GDM1 (cell line): Measurements from ENCODE around the gene RNF38.
"Not testable (repeated sequence)": the region's sequence is repeated elsewhere in the genome, so short reads cannot be mapped to it uniquely, and the experiment has no call there.

ENCODE experiments used
- DNase-seq: peaks from one replicate; lab custom pipeline; 2025; lab: John Stamatoyannopoulos, UW

RNF38 gene

DNA sequence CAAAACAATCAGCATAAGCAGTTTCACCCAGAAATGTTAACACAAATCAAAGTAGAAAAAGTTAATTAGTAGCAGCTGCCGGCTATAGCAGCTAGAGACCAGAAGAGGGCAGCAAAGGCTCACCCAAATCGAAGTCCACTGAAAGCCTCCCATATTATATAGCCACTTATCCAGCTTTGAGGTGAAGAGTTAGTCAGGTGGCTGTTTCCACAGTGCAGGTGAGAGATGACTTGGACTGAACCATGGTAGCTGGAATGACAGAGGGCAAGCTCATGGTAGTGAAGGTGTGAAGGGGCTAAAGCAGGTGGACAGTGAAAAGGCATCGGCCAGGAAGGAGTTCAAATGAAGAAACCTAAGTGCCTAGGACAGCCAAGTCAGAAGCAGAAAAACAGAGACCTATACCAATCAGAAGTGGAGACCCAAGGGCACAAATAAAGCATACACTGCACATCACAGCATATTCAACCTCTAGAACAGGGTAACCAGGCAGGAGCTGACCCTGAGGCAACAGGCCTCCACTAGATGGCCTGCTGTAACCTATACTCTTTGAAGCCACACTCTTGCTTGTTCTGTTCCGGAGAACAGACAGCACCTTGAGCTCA is 7.2 kb upstream of the RNF38 start:
- peak; percentile 25 for DNase-seq

DNA sequence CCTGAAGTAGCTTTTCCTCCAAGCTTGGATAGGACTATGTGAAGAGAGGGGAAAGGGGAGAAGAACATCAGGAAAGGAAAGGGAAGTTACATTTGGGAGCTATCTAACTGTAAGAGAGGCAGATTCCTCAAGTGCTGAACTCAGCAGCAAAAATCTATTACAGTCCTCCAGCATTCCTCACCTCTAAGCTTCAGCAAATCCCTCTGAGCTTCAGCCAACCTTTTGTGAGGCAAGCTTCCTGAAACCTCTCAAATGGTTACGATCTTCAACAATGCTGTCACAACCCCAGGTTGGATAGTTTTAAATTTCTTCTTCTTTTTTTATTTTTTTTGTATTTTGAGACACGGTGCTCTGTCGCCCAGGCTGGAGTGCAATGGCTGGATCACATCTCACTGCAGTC is 2.5 kb upstream of the RNF38 start:
- no peak for DNase-seq

DNA sequence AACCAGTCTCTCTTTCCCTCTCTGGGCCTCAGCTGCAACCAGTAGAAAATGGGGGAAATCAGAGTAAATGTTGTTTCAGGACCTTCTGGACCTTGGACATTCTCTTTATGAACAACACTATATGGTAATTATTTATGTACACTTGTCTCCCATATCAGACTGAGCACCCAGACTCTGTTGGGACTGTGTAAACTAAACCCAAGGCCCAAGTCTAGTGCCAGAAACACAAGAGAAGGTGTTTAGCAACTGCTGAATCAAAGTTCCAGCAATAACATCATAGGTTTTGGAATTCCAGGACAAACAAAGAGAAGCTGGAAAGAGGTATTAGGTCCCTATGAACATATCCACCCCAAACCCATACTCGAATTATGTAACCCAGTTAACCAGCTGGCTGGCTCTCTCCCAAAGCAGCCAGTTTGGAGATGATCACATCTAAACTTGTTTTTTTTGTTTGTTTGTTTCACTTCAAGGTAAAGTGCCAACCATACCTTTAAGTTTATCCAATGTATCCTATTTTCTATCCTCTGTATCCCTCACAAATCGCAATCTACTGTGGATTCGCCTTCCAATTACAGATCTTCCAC is 1.9 kb upstream of the RNF38 start:
- DNase-seq, result no peak

DNA sequence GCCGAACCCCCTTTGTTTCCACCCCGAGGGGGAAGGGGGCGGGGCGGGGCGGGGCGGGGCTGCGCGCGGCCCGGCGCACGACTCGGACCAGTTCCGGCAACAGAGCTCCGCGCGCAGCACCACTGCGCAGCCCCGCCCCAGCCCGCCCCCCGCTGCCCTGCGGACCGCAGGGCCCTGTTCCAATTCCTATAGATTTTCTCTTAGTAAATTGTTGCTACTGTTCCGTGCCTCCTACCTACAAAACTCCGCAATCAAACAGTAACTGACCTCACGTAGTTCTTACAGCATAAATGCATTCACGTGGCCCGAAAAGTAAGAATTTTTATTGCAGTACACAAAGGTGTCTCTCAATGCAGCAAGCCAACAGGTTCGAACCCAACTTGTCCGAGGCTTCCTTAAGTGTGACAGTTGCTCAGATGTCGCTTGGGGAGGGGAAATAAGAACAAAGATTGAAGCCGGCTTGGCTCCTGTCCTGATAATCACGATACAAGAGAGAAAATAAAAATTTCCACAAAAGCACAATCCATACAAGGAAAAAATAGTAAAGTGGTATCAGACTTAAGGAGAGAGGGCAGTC is 1.2 kb upstream of the RNF38 start:
- DNase-seq, result no peak

DNA sequence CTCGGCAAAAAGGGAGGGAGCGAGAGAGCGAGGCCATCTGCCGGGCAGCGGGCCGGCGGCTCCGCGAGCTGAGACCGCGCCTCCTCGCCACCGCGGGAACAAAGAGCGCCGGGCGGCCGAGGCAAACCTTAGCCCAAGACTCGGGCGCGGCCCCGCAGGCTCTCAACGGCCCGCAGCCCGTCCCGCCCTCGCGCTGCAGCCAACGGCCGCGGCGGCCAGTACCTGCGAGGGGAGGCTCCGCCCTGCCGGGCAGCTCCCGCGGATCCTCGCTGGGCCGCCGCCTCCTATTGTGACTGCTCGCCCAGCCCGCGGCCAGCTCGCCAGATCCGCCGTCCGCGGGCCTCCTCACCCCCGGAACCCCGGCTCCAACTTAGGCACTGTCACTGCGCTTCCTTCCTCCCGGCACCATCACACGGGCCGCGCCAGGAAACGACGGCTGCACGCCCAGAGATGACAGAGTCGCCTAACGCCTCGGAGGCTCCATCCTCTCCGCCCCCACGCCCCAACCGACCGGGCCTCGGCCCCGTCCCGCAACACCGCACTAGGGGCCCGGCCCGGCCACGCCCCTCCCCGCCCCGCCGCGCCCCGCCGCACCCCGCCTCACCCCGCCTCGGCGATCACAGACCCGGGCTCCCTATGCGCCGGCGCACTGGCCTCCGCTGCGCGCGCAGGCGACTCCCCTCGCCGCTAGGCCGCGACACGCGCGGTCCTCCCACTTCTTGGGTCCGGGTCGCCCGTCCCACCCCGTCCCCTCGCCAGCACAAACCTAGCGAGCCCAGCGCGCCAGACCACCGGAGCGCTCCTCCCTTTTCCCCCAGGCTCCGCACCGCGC is 479 bp upstream of the RNF38 start:
- DNase-seq, result peak; percentile 82

DNA sequence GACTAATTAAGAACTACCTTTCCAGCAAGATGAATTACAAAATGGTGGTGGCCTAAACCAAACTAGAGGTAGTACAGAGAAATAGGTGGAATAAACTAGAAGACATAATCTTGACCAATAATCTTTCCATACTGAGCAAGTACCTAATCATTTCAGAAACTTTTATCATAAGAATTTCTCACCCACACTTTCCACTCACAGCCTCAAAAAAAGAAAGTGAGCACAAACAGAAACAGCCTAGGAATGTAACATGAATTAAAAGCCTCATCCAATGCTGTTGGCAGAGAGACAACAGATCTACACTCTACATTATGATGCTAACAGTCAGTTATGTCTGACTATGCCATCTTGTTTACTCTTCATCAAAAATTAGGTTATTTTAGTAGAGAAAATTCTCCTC is 1.3 kb downstream of the RNF38 start:
- no peak for DNase-seq

DNA sequence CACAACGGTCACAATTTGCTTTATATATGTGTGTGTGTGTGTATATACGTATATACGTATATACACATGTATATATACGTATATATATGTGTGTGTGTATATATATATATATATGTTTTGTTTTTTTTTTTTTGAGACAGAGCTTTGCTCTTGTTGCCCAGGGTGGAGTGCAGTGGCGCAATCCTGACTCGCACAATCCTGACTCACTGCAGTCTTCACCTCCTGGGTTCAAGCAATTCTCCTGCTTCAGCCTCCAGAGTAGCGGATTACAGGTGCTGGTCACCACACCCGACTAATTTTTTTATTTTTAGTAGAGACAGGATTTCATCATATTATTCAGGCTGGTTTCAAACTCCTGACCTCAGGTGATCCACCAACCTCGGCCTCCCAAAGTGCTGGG is 3.1 kb downstream of the RNF38 start:
- no peak for DNase-seq

DNA sequence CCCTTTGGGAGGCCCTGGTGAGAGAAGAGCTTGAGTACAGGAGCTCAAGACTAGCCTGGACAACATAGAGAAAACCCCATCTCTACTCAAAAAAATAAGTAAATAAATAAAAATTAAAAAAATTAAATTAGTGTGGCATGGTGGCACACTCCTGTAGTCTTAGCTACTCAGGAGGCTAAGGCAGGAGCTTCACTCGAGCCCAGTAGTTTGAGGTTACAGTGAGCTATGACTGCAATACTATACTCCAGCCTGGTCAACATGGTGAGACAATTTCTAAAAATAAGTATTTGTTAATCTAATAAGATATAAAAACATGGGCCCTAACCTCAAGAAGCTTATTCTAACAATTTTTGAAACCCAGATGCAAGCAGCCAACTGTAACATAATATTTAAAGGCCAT is 7.6 kb downstream of the RNF38 start:
- no peak for DNase-seq

DNA sequence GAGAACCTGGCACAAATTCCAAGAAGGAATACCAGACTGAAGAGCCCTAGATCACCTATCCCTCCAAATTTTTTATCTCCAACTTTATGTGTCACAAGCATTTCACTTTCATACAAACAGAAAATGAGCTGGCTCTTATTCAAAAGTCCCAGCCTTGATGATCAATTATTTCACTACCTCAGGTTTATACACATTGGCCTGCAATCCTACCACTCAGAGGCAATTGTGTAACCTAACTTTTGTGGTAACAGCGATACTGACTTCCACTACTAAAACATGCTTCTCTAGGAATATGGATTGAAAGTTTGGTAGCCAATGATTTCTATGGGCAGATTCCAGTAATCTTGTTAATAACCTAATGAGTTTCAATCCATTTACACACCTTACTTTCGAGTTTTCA is 10.5 kb downstream of the RNF38 start:
- DNase-seq, result no peak

DNA sequence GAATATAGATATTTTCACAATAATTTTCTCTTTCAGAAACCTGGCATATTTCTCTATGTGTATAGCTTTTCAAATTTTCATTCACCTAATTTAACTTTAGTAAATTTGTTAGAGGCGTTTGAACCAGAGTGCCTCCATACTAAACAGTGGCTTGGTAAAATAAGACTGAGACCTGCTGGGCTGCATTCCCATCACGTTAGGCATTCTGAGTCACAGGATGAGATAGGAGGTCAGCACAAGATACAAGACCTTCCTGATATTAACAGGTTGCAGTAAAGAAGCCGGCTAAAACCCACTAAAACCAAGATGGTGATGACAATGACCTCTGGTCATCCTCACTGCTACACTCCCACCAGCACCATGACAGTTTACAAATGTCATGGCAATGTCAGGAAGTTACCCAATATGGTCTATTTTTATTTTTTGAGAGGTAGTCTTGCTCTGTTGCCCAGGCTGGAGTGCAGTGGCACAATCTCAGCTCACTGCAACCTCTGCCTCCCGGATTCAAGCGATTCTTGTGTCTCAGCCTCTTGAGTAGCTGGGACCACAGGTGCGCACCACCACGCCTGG is 13.6 kb downstream of the RNF38 start:
- DNase-seq, result not testable (repeated sequence)

DNA sequence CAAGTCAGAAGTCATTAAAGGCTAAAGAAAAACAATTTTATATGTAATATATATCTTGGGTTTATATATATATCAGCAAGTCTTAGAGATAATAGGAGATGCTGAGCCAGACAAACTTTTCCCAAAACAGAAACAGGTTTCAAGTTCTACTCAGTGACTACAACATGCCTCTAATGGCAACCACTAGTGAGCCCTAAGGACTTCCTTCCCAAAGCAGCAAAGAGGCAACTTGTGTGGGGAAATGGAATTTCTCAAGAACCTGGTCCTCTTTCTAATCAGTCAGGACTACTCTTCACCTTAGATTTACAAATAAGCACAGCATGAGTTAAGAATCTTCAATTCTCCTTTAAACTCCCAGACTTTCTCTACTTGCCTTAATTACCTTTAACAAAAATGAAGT is 17.6 kb downstream of the RNF38 start:
- no peak for DNase-seq

DNA sequence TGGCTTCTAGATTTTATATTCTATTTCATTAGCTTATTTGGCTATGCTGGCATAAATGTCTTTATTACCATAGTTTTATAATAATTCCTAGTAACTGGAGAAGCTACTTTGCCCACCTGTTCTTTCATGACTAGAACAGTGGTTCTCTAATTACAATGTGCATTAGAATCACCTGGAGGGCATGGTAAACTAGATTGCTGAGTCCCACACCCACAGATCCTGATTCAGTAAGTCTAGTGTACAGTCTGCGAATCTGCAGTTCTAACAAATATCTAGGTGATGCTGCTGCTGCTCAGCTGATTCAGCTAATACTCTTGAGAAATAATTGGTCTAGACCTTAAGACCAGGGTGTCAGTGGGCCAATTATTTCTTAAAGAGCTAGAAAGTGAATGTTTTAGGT is 35.5 kb downstream of the RNF38 start:
- no peak for DNase-seq

DNA sequence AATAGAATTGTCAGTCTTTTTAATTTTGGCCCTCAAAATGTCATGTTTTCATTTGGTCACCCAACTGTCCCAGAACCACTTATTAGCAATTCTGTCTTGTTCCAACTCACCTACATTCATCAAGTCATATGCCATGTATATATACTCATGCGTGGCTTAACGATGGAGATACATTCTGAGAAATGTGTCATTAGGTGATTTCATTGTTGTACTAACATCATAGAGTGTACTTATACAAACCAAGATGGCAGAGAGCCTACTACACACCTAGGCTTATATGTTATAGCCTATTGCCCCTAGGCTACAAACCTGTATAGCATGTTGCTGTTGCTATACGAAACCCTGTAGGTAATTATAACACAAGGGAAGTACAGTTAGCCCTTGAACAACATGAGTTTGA is 36.6 kb downstream of the RNF38 start:
- no peak for DNase-seq

DNA sequence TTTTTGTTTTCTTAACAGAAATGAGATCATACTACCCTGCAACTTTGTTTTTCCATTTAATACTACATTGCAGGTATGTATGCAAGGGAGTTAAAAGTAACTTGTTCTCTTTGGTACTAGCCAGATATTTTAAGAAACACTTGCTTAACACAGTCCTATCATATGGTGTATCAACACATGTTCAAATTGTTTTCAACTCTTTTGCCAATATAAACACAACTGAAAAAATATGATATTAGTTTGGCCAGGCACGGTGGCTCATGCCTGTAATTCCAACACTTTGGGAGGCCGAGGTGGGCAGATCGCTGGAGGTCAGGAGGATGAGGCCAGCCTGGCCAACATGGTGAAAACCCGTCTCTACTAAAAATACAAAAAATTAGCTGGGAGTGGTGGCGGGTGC is 41.6 kb downstream of the RNF38 start:
- DNase-seq, result no peak

DNA sequence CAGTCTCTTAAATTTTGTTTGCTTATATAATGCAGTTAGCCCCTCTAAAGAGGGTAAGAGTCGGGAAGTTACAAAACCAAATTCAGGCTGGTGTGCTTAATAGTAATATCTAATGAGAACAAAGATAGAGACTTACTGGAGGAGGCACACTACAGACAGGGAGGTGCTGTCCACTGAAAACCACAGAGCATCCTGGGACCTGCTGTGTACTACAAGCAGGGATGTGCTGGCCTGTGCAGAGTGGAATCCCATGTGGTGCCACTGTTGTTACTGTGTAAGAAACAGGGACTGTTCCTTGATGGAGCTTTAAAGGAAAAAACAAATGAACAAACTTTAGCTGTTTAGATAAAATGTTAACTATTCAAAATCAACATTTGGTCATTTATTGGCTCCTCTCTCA is 42.4 kb downstream of the RNF38 start:
- DNase-seq, result no peak

DNA sequence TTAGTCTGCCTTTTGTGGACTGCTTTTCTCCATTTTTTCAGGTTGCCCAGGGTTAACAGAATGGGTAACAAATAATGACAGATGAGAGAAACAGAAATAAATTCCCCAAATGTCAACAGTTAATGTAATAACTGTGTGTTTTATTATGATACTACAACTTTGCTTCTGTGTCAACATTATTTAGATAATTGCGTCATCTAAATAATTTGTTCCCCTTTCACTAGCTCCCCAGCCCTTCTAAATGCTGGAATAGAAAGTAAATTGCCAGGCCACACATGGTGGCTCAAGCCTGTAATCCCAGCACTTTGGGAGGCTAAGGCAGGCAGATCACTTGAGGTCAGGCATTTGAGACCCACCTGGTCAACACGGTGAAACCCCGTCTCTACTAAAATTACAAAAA is 53.5 kb downstream of the RNF38 start:
- DNase-seq, result no peak

DNA sequence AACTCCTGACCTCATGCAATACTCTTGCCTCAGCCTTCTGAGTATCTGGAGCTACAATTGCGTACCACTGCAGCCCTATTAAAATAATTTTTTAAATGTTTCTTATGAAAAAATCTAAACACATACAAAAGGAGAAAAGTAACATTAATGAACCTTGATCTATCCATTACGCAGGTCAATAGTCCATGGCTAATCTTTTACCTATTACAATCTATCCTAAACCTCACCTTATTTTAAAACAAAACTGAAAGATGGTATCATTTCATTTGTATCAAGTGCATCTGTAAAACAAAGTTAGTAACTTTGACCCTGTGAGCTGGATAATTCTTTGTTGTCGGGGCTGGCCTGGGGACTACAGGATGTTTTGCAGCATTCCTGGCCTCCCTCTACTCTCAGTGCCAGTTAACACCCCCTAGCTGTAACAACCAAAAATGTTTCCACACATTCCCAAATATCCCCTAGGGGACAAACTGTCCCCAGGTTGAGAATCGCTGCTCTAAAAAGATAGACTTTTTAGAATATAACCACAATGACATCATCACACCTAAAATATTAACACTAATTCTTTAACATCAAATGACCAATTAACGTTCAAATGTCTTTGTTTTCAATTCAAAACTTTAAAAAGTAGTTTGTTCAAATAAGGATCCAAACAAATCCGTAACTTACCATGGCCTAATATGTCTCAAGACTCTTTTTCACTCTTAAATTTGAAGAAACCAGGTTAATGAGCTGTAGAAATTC is 54.8 kb downstream of the RNF38 start:
- no peak for DNase-seq

DNA sequence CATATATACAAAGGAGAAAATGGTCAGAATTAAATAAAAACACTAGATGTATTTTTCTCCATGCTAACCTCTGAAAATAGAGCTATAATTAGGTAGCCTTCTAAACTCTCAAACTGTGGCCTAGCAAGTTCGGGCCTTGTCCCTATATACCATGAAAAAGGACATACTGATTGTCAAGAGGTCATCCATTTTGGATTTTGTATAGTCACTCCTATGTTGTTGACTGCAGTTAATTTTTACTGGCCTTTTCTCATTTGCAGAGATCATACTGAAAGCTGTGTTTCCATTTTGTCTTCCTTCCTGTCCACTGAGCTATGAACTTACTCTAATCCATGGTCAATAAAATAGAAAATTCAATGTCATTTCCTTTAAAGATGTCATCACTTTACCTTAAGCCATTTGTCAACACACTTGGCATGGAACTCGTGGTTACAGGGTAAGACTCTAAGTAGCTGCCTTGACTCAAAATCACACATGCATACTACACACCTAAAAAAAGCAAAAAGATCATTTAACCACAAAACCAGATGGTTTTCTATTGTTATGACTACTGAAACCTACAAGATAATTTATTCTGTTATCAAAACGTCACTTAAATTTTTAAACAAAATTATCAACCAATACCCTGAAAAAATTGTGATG is 58.0 kb downstream of the RNF38 start:
- DNase-seq, result no peak

DNA sequence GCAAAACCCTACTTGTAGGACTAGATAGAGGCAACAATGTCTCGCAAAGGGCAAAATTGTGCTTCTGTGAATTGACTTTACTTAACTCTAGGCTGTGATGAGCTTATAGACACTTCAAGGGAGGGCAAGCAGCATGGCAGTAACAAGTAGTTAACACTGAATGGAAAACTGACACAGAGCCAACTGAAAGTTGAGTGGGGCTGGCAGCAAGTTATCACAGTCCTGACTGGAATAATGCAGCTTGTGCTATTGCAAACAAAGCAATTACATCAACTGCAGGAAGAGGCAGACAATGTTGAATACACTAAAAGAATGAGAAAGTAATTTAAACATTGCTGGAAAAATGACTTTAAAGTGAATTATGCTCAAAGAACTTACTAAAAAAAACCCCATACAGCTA is 62.2 kb downstream of the RNF38 start:
- no peak for DNase-seq

DNA sequence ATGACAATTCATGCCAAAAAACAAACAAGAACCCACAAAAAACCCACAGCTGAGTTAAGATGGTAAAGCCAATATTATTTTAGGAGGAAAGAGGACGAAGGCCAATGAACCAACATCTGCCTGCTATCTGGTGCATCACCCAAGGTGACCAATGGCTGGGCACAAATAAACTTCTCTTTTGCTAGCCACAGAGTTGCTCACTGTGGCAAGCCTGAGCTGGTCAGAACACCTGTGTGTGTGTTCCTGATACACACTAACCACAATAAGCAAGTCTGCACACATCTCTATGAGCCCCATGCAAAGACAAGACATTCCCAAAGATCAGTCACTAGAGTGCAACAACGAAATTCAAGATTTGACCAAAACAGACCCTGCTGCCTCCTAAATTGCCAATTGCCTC is 63.1 kb downstream of the RNF38 start:
- no peak for DNase-seq

DNA sequence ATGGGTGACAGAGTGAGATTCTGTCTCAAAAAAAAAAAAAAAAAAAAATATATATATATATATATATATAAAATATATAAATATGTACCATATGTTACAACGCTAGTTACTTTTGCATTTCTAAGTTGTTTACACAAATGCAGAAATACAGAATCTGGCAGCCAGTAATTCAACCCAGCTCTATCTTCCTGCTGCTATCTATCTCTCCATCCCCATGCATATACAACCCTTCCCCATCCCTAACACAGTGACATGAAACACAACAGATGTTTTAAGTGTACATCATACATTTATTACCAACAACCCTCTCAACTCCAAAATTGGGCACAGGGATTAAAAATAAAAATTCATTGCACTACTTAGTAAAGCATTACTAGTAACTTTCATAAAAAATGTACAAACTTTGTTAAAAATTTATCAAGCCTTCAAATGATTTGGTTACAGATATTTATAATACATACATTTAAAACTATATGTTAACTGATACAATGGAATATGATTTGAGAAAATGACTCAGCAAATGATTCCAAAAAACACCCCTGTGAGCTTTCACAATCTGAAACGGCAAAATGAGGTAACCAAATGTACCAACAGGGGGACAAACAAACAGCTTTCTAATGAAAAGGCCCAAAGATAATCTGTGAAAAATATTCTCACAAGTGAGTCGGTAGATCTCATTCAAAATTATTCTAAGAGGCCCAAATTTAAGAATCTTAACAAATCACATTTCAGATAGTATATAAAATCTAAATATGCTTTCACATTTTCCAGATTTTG is 63.8 kb downstream of the RNF38 start:
- DNase-seq, result no peak
